Prostate gland (tissue), 2 donors: ENCODE data around the gene LSS. TPM values are rescaled to one million over a fixed set of nuclear protein-coding genes. Genes with fewer than 3 reads are reported as not detected.

Experiments
- DNase-seq: peaks from one replicate; pipeline ENCODE4 v3.0.0-alpha.2; 2019; ENCODE audit warnings: low spot score
- H3K27ac ChIP-seq, 2 donors: fragments of 200-600 bp; sonication (generic); 2 replicates each; pipeline ENCODE4 v1.5.1; 2017 to 2019
- H3K27me3 ChIP-seq: fragments of 200-600 bp; sonication (generic); replicated peaks from 2 replicates; pipeline ENCODE4 v1.5.1; 2019; ENCODE audit not compliant: insufficient read depth
- H3K36me3 ChIP-seq, 2 donors: fragments of 200-600 bp; sonication (generic); 1 replicate in 1 of 2; 2 replicates in 1 of 2; pipeline versions ENCODE4 v1.5.1 to v1.8.1; 2017 to 2019
- H3K4me1 ChIP-seq: fragments of 200-600 bp; sonication (generic); replicated peaks from 2 replicates; pipeline ENCODE4 v1.5.1; 2019
- H3K4me3 ChIP-seq, 2 donors: fragments of 200-600 bp; sonication (generic); 2 replicates each; pipeline ENCODE4 v1.5.1; 2017 to 2019
- H3K9me3 ChIP-seq: fragments of 200-600 bp; sonication (generic); 2 replicates; pipeline ENCODE4 v1.5.1; 2017
- CTCF ChIP-seq, 4 experiments: fragments of 200-600 bp in 2 of 4; fragments of 450-650 bp in 2 of 4; sonication (generic) in 2 of 4; IDR thresholded peaks; 1 replicate in 3 of 4; 2 replicates in 1 of 4; pipeline ENCODE4 v1.5.1; 2016 to 2019; ENCODE audit warnings: antibody characterized with exemption in 4 of 4, mild to moderate bottlenecking in 2 of 4, moderate library complexity in 2 of 4
- POLR2A ChIP-seq: fragments of 450-650 bp; IDR thresholded peaks from one replicate; pipeline ENCODE4 v1.6.1; 2016; ENCODE audit warnings: antibody characterized with exemption, mild to moderate bottlenecking
- POLR2AphosphoS5 ChIP-seq: sonication (generic); formaldehyde crosslinking; IDR thresholded peaks from one replicate; pipeline ENCODE4 v1.6.1; 2017; ENCODE audit warnings: antibody characterized with exemption
- WGBS: methylation state at CpG from one replicate; pipeline ENCODE4 v1.1.5; 2018; 5-methylcytosine and 5-hydroxymethylcytosine counted together
- intact Hi-C: fragments of 100-400 bp; cut with DNase I; formaldehyde crosslinking; loops from one replicate; pipeline ENCODE4 v1.14.2; 2022
- total RNA-seq, 2 donors: library from RNA; depleted of rRNA; stranded (reverse); fragments of >200 nt; gene quantifications; one replicate each; pipeline ENCODE4 v1.1.0, GENCODE V29; 2016

The LSS gene
- total RNA-seq, 2 donors from 2014 or later = 95.5 to 145 TPM

- 90% methylated on average over 23 of the region's 23 CpGs for WGBS
- H3K36me3 ChIP-seq = peaks cover 0 to 17% of the 10 kb centered on the region in 2 donors
- no peak for DNase-seq
- TF ChIP-seq POLR2A (no peak), CTCF (IDR thresholded peaks at IDR 0.05) (no peak), POLR2AphosphoS5 (no peak)
- H3K9me3 ChIP-seq = no peaks in the 10 kb centered on the region
- no peak overlapping the region for H3K27ac ChIP-seq
- intact Hi-C loops = no loop called here
- H3K27me3 ChIP-seq = no peaks in the 10 kb centered on the region
- no peaks in the 10 kb centered on the region for H3K4me1 ChIP-seq
- no peak overlapping the region for H3K4me3 ChIP-seq
Observed at GRCh38 chr21:46208761-46209721, 19.5 kb downstream of the LSS start.

GRCh38 chr21:46207920-46208591 is 20.5 kb downstream of the LSS start:
- intact Hi-C loops = no loop called here
- H3K9me3 ChIP-seq = no peaks in the 10 kb centered on the region
- H3K27me3 ChIP-seq = no peaks in the 10 kb centered on the region
- H3K4me3 ChIP-seq = no peak overlapping the region
- H3K4me1 ChIP-seq = no peaks in the 10 kb centered on the region
- TF ChIP-seq POLR2AphosphoS5 (no peak), CTCF (IDR thresholded peaks at IDR 0.05) (no peak), POLR2A (no peak)
- DNase-seq = no peak
- no peak overlapping the region for H3K27ac ChIP-seq
- H3K36me3 ChIP-seq = peaks cover 0 to 11% of the 10 kb centered on the region in 2 donors
- 92% methylated on average over 22 of the region's 27 CpGs for WGBS

- Histone ChIP-seq H3K27ac (no peak overlapping the region), H3K4me3 (no peak overlapping the region), H3K27me3 (no peaks in the 10 kb centered on the region), H3K36me3 (peaks cover 0 to 11% of the 10 kb centered on the region in 2 donors), H3K9me3 (no peaks in the 10 kb centered on the region), H3K4me1 (no peaks in the 10 kb centered on the region)
- TF ChIP-seq CTCF (IDR thresholded peaks at IDR 0.05) = no peak
- no peak for TF ChIP-seq POLR2AphosphoS5
- no peak for TF ChIP-seq POLR2A
- no peak for DNase-seq
- 92% methylated on average over 18 of the region's 21 CpGs for WGBS
- intact Hi-C loops = no loop called here
Observed at GRCh38 chr21:46207006-46207919, 21.3 kb downstream of the LSS start.

GRCh38 chr21:46206163-46207005 is 22.2 kb downstream of the LSS start:
- Histone ChIP-seq H3K27ac (no peak overlapping the region), H3K27me3 (no peaks in the 10 kb centered on the region), H3K9me3 (no peaks in the 10 kb centered on the region), H3K4me3 (no peak overlapping the region), H3K36me3 (peaks cover 0 to 11% of the 10 kb centered on the region in 2 donors), H3K4me1 (no peaks in the 10 kb centered on the region)
- intact Hi-C loops = no loop called here
- DNase-seq = no peak
- WGBS = 90% methylated on average over 23 of the region's 24 CpGs
- TF ChIP-seq CTCF (IDR thresholded peaks at IDR 0.05) (no peak), POLR2AphosphoS5 (no peak), POLR2A (no peak)
